Lung (tissue), 12 donors: ENCODE measurements around the gene CARD9. TPM values are rescaled to one million over a fixed set of nuclear protein-coding genes. Genes with fewer than 3 reads are reported as not detected.

Experiments
- ATAC-seq: fragments of 200-7000 bp; cut with Tn5 transposase; one replicate; pipeline ENCODE4 v1.9.1; 2020; ENCODE audit warnings: moderate number of reproducible peaks; ENCODE audit not compliant: insufficient read depth, low FRiP score
- DNase-seq, 3 donors: peaks; one replicate each; pipeline ENCODE4 v3.0.0-alpha.2; 2013 to 2017
- H3K27ac ChIP-seq, 2 donors: one replicate each; pipeline ENCODE4 v1.5.1; 2013; ENCODE audit warnings: mild to moderate bottlenecking in 2 of 2, moderate library complexity in 2 of 2, control low read depth in 1 of 2, inconsistent platforms in 1 of 2, low read depth in 1 of 2, low read length in 1 of 2
- H3K27me3 ChIP-seq, 3 donors: one replicate each; pipeline ENCODE4 v1.5.1; 2013; ENCODE audit warnings: low read length in 2 of 3; ENCODE audit not compliant: control insufficient read depth in 3 of 3, insufficient read depth in 3 of 3
- H3K36me3 ChIP-seq, 4 donors: one replicate each; pipeline ENCODE4 v1.5.1; 2013; ENCODE audit warnings: low read length in 4 of 4, mild to moderate bottlenecking in 1 of 4, moderate library complexity in 1 of 4; ENCODE audit not compliant: control insufficient read depth in 4 of 4, insufficient read depth in 4 of 4
- H3K4me1 ChIP-seq, 5 donors: one replicate each; pipeline ENCODE4 v1.5.1; 2013; ENCODE audit warnings: low read length in 5 of 5, mild to moderate bottlenecking in 2 of 5, moderate library complexity in 1 of 5; ENCODE audit not compliant: control insufficient read depth in 5 of 5, insufficient read depth in 5 of 5
- H3K4me3 ChIP-seq: one replicate; pipeline ENCODE4 v1.5.1; 2013; ENCODE audit warnings: mild to moderate bottlenecking, control low read depth, moderate library complexity
- H3K9ac ChIP-seq, 2 donors: one replicate each; pipeline ENCODE4 v1.5.1; 2013; ENCODE audit warnings: low read length in 2 of 2, control low read depth in 1 of 2; ENCODE audit not compliant: insufficient read depth in 1 of 2
- H3K9me3 ChIP-seq, 4 donors: one replicate each; pipeline ENCODE4 v1.5.1; 2013; ENCODE audit warnings: low read length in 3 of 4, mild to moderate bottlenecking in 1 of 4, moderate library complexity in 1 of 4; ENCODE audit not compliant: control insufficient read depth in 4 of 4, insufficient read depth in 3 of 4
- WGBS, 2 donors: extraction: QIAGEN DNeasy Blood & Tissue Kit; methylation state at CpG; one replicate each; pipeline ENCODE4 v1.1.7; 2013; 5-methylcytosine and 5-hydroxymethylcytosine counted together
- polyA plus RNA-seq, 2 donors: library from polyadenylated mRNA; stranded (reverse); fragments of 200-250 nt; gene quantifications; one replicate each; pipeline ENCODE4 v1.2.1, GENCODE V29; 2013
- total RNA-seq, 2 donors: library from RNA; depleted of rRNA in 1 of 2; stranded (reverse); fragments of >200 nt in 1 of 2; gene quantifications; one replicate each; pipeline ENCODE4 v1.2.1, GENCODE V29; 2014 to 2021
- TF ChIP-seq, protein P1 (sequence below): IDR thresholded peaks from 2 replicates; pipeline ENCODE4 v1.5.1; 2012; ENCODE audit warnings: mild to moderate bottlenecking; ENCODE audit errors: control extremely low read depth, extremely low read depth
- donor health status: control.
- donor health status: control.
- donor health status: Bipolar disorder and iron deficiency.
- donor health status: healthy.
- donor health status: DM: yes; HTN: yes; CAD: no.

CARD9 gene
- total and polyA plus RNA-seq, 4 donors, result 3.8 to 16.0 (median 11.5) TPM

- no peak for ATAC-seq
- WGBS, 2 donors, result 59 to 72% methylated on average over 23 of the region's 23 CpGs
- H3K27ac ChIP-seq, result peak overlapping the region; percentile 54 to 58
These were observed 30.2 kb downstream of the CARD9 start for GRCh38 chr9:136343121-136343883.

DNA sequence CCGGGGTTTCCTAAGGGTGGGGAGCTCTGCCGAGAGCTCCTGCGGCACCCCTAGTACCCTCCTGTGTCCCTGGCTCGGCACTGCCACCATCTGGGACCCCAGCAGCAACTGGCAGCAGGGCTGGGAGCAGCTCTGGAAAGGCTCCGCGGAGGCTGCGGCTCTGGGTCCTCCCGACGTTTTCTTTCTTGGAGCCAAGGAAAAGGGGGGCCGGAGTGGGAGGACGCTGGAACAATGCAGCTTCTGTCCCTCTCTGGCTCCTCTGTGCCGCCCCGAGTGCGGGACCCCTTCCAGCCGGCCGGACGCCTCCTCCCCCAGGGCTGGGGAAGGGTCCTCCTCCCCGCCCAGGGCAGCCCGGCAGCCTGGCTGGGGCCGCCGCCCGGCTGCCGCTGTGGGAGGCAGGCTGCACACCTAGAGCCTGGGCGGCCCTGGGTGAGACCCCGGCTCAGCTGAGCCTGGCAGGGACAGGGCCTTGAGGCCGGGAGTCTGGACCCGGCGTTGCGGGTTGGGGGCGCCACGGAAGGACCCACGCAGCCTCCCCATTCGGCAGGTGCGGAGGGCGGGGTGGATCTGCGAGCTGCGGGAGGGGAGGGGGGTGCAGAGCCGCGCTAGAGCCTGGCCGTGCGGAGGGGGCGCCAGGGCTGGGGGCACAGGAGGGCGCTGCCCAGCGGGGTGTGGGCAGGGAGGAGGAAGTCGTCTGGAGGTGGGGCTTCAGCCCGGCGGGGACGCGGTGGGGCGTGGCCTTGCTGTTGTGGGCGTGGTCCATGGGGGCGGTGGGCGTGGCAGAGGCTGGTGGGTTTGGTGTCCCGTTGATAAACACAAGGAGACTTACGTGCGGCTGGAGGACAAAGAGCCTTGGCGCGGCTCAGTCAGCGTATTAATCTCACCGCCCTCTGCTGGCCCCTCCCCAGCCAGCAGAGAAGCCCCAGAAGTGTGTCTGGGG is 31.0 kb downstream of the CARD9 start:
- Histone ChIP-seq H3K4me3 (peak overlapping the region; percentile 23), H3K4me1 (peaks cover 0 to 31% (median 3%) of the 10 kb centered on the region in 5 donors), H3K36me3 (peaks cover 0 to 20% (median 11%) of the 10 kb centered on the region in 4 donors), H3K9ac (no peak overlapping the region), H3K27ac (peak overlapping the region; percentile 65 to 78), H3K9me3 (no peaks in the 10 kb centered on the region), H3K27me3 (no peaks in the 10 kb centered on the region)
- ATAC-seq, result peak; percentile 48
- WGBS, 2 donors, result 24 to 36% methylated on average over 55 to 60 of the region's 60 CpGs
- DNase-seq, result peak; percentile 88 to 94 (median 91)
- TF ChIP-seq, protein P1, sequence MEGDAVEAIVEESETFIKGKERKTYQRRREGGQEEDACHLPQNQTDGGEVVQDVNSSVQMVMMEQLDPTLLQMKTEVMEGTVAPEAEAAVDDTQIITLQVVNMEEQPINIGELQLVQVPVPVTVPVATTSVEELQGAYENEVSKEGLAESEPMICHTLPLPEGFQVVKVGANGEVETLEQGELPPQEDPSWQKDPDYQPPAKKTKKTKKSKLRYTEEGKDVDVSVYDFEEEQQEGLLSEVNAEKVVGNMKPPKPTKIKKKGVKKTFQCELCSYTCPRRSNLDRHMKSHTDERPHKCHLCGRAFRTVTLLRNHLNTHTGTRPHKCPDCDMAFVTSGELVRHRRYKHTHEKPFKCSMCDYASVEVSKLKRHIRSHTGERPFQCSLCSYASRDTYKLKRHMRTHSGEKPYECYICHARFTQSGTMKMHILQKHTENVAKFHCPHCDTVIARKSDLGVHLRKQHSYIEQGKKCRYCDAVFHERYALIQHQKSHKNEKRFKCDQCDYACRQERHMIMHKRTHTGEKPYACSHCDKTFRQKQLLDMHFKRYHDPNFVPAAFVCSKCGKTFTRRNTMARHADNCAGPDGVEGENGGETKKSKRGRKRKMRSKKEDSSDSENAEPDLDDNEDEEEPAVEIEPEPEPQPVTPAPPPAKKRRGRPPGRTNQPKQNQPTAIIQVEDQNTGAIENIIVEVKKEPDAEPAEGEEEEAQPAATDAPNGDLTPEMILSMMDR, result no peak

More at GRCh38 chr9:136343121-136343883, 30.2 kb downstream of the CARD9 start:
- Histone ChIP-seq H3K4me1 (peaks cover 0 to 34% (median 4%) of the 10 kb centered on the region in 5 donors), H3K9ac (no peak overlapping the region), H3K9me3 (no peaks in the 10 kb centered on the region), H3K4me3 (no peak overlapping the region), H3K27me3 (no peaks in the 10 kb centered on the region), H3K36me3 (peaks cover 0 to 17% (median 9%) of the 10 kb centered on the region in 4 donors)
- TF ChIP-seq, protein P1, result no peak
- no peak for DNase-seq

DNA sequence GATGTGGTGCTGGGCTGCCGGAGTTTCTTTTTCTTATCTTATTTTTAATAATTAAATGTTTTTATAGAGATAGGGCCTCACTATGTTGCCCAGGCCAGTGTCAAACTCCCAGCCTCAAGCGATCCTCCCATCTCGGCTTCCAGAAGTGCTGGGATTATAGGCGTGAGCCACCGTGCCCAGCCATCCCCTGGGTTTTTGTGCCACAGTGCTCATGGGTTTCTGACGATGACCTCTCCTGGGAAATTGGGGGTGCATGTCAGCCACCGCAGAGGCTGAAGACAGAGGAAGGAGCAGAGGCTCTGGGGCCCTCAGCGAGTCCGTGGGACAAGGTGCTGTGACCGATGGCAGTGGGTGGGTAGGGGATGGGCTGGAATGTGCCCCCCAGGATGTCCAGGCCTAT is 31.7 kb downstream of the CARD9 start:
- 86 to 97% methylated on average over 10 of the region's 10 CpGs for WGBS, 2 donors
- Histone ChIP-seq H3K9ac (no peak overlapping the region), H3K9me3 (no peaks in the 10 kb centered on the region), H3K27ac (peak overlapping the region; percentile 26 to 78), H3K4me1 (peaks cover 0 to 26% (median 3%) of the 10 kb centered on the region in 5 donors), H3K4me3 (no peak overlapping the region), H3K27me3 (no peaks in the 10 kb centered on the region), H3K36me3 (peaks cover 0 to 25% (median 11%) of the 10 kb centered on the region in 4 donors)
- TF ChIP-seq, protein P1, result no peak
- ATAC-seq (no peak), DNase-seq (no peak)
